Activated B cell treated with CpG ODN at 0.5 μM for 24 hours (primary cell): ENCODE measurements around the gene CNTNAP5. TPM values are rescaled to one million over a fixed set of nuclear protein-coding genes. Genes with fewer than 3 reads are reported as not detected.

ENCODE experiments used
- ATAC-seq: fragments of 200-7000 bp; cut with Tn5 transposase; one replicate; pipeline ENCODE4 v1.10.0; 2021; ENCODE audit warnings: low read depth, mild to moderate bottlenecking, moderate library complexity
- CTCF ChIA-PET: fragments of 350-600 bp; sonication (Branson Sonifier 250); formaldehyde crosslinking; loops from one replicate; lab custom pipeline; 2021; ENCODE audit warnings: antibody characterized with exemption; lab: Charles Lee
- POLR2A ChIA-PET: fragments of 350-600 bp; sonication (Branson Sonifier 250); formaldehyde crosslinking; loops from one replicate; lab custom pipeline; 2021; ENCODE audit warnings: antibody characterized with exemption; lab: Charles Lee
- DNase-seq: peaks from one replicate; pipeline ENCODE4 v3.0.0; 2022
- H3K27ac Mint-ChIP-seq: one replicate; pipeline ENCODE4 v1.8.0; 2020; ENCODE audit warnings: mixed read lengths
- H3K27me3 Mint-ChIP-seq: one replicate; pipeline ENCODE4 v1.8.0; 2021; ENCODE audit warnings: mixed read lengths
- H3K36me3 Mint-ChIP-seq: one replicate; pipeline ENCODE4 v1.8.0; 2021; ENCODE audit warnings: low read depth, mixed read lengths
- H3K4me1 Mint-ChIP-seq: one replicate; pipeline ENCODE4 v1.8.0; 2021; ENCODE audit warnings: mixed read lengths
- H3K4me3 Mint-ChIP-seq: one replicate; pipeline ENCODE4 v1.8.0; 2020; ENCODE audit warnings: mild to moderate bottlenecking, mixed read lengths
- H3K9me3 Mint-ChIP-seq: one replicate; pipeline ENCODE4 v1.8.0; 2020; ENCODE audit warnings: mixed read lengths
- intact Hi-C: fragments of 100-400 bp; cut with micrococcal nuclease; formaldehyde crosslinking; loops from one replicate; pipeline ENCODE4 v1.15.1; 2024
- total RNA-seq: library from RNA; stranded (reverse); gene quantifications from 2 replicates; pipeline ENCODE4 v1.2.3, GENCODE V29; 2022
- TF ChIP-seq, protein P1 (sequence below): fragments of 200-600 bp; IDR thresholded peaks from one replicate; pipeline ENCODE4 v1.8.0; 2022; ENCODE audit warnings: antibody characterized with exemption, mild to moderate bottlenecking

The CNTNAP5 gene
- total RNA-seq, 1 donor from 2014 or later = not detected

DNA sequence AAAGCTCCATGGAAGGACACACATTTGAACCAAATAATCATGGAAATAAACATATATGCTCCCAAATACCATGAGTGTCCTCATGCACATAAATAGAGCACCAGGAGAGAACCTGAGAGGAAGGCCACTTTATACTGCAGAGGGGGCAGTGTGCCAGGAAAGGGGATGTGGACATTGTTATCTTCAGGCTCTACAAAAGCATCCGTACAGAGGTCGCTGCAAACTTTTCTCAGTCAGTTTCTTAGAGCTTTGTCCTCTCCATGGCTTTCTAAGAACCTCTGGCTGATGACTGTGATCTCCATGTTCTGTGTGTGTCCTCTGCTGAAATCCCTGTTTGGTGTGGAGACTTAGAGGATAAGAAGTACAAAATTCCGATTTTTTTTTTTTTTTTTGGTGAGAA, 515.7 kb downstream of the CNTNAP5 start:
- H3K9me3 Mint-ChIP-seq = peaks cover 8% of the 10 kb centered on the region
- no peak overlapping the region for H3K4me3 Mint-ChIP-seq
- ChIA-PET CTCF (no interaction called here), POLR2A (no interaction called here)
- no peaks in the 10 kb centered on the region for H3K27me3 Mint-ChIP-seq
- H3K4me1 Mint-ChIP-seq = no peaks in the 10 kb centered on the region
- H3K27ac Mint-ChIP-seq = no peak overlapping the region
- H3K36me3 Mint-ChIP-seq = no peaks in the 10 kb centered on the region
- intact Hi-C loops = no loop called here
- DNase-seq (no peak), ATAC-seq (no peak)
- TF ChIP-seq, protein P1, sequence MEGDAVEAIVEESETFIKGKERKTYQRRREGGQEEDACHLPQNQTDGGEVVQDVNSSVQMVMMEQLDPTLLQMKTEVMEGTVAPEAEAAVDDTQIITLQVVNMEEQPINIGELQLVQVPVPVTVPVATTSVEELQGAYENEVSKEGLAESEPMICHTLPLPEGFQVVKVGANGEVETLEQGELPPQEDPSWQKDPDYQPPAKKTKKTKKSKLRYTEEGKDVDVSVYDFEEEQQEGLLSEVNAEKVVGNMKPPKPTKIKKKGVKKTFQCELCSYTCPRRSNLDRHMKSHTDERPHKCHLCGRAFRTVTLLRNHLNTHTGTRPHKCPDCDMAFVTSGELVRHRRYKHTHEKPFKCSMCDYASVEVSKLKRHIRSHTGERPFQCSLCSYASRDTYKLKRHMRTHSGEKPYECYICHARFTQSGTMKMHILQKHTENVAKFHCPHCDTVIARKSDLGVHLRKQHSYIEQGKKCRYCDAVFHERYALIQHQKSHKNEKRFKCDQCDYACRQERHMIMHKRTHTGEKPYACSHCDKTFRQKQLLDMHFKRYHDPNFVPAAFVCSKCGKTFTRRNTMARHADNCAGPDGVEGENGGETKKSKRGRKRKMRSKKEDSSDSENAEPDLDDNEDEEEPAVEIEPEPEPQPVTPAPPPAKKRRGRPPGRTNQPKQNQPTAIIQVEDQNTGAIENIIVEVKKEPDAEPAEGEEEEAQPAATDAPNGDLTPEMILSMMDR = no peak

DNA sequence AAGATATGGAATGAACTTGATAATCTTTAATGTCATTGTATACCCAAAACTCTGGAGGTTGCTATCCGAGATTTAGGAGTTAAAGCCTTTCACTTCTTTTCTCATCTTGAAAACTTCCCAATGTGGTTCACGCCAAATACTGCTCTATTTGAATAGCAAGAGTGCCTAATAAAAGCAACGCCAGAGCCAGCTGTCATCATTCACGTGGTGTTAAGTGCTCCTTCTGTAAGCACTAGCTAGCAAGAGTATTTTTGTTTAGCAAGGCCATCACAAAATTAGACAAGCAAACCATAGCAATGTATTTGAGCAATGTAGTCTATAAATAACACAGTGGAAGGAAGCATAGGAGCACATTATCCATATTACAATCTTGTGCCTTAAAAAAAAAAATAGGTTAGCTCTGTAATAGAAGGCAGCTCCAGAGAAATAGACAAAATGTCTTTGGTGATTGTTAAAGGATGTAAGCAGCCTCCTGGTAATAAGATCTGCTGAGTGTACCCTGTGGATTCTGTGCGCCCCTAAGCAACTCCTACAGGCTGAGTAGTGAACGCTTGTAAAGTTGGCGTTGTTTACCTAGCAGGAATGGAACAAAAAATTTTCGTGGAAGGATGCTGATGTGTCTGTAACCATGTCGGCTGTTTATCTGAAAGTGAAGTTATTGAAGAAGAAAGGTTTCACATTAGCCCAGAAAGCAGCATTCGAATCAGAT, 518.0 kb downstream of the CNTNAP5 start:
- TF ChIP-seq, protein P1 = no peak
- no peak for ATAC-seq
- Mint-ChIP-seq H3K27ac (no peak overlapping the region), H3K4me1 (no peaks in the 10 kb centered on the region), H3K36me3 (no peaks in the 10 kb centered on the region), H3K27me3 (no peaks in the 10 kb centered on the region), H3K9me3 (peaks cover 8% of the 10 kb centered on the region), H3K4me3 (no peak overlapping the region)
- ChIA-PET CTCF (no interaction called here), POLR2A (no interaction called here)
- intact Hi-C loops = no loop called here
- DNase-seq = no peak

DNA sequence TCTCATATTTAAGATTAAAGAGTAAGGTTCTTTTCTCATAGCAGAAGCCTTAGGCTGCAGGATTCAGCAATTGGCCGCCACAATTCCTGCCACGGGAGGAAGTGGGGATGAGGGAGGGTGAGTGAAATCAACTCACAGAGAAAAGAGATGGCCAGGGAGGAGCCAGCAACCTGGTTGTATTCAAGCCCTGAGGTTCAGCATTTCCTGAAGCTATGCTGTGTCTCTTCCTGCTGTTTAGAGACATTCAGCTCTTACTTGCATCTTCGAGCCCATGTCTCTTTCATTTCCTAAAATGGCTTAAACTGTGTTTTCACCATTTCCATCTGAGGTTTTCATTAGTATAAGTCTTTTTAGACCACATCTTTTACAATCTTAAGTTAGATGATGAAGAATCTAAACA, 522.6 kb downstream of the CNTNAP5 start:
- H3K27me3 Mint-ChIP-seq = no peaks in the 10 kb centered on the region
- TF ChIP-seq, protein P1 = no peak
- peaks cover 2% of the 10 kb centered on the region for H3K9me3 Mint-ChIP-seq
- no peaks in the 10 kb centered on the region for H3K4me1 Mint-ChIP-seq
- ChIA-PET POLR2A (no interaction called here), CTCF (no interaction called here)
- ATAC-seq (no peak), DNase-seq (no peak)
- no peak overlapping the region for H3K4me3 Mint-ChIP-seq
- no peak overlapping the region for H3K27ac Mint-ChIP-seq
- intact Hi-C loops = no loop called here
- H3K36me3 Mint-ChIP-seq = no peaks in the 10 kb centered on the region

DNA sequence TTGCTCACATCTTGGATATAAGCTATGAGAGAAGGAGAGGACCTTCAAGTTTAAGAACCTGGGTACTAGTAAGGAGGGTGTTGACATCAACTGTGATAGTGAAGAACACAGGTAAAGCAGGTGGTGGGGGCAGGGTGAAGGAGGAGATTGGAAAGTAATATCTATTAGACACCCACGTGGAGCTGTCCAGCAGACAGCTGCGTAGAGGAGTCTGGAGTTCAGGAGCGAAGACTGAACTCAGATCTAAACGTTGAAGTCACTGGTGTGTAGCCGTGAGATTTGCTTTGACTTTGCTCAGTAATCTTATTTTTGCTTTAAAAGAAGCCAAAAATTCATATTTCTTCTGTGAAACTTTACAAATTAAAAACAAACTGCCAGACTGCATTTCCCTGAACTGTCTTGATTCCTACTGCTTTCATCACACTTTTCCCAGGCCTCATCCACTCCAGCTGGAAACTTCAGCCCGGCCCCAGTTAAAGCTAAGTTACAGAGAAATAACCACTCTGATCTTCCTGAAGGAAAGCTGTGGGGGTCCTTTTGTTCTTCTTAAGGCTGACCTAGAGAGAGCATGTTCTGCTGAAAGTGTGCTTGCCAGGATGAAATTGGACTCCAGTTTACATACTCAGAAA, 533.3 kb downstream of the CNTNAP5 start:
- no peaks in the 10 kb centered on the region for H3K27me3 Mint-ChIP-seq
- H3K4me1 Mint-ChIP-seq = no peaks in the 10 kb centered on the region
- ChIA-PET POLR2A (no interaction called here), CTCF (no interaction called here)
- intact Hi-C loops = no loop called here
- DNase-seq = no peak
- no peak for ATAC-seq
- no peak overlapping the region for H3K27ac Mint-ChIP-seq
- H3K9me3 Mint-ChIP-seq = peaks cover 9% of the 10 kb centered on the region
- TF ChIP-seq, protein P1 = no peak
- no peaks in the 10 kb centered on the region for H3K36me3 Mint-ChIP-seq
- no peak overlapping the region for H3K4me3 Mint-ChIP-seq

DNA sequence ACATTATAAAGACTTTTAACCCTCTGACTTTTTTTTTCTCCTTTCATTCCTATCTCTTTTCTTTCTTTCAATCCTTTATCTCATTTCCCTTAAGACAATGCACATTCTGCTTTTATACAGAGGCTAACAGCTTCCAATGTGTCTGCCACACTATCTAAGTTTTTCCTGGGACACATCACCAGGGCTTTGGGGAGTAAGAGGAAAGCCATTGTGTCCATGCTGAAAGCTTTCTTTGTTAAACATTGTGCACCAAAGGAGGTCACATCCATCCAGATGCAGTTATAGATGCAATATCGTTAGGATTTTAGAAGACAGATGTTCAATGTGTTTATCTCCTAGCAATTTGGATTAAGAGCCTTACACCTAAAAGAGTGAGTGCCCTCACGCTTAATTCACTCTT, 534.1 kb downstream of the CNTNAP5 start:
- H3K9me3 Mint-ChIP-seq = peaks cover 12% of the 10 kb centered on the region
- no peak overlapping the region for H3K27ac Mint-ChIP-seq
- ATAC-seq = no peak
- ChIA-PET CTCF (no interaction called here), POLR2A (no interaction called here)
- no peaks in the 10 kb centered on the region for H3K4me1 Mint-ChIP-seq
- TF ChIP-seq, protein P1 = no peak
- H3K36me3 Mint-ChIP-seq = no peaks in the 10 kb centered on the region
- H3K27me3 Mint-ChIP-seq = no peaks in the 10 kb centered on the region
- intact Hi-C loops = no loop called here
- no peak for DNase-seq
- no peak overlapping the region for H3K4me3 Mint-ChIP-seq
